Smooth muscle cell (in vitro differentiated cells): ENCODE results near the gene RAB31. TPM values are rescaled to one million over a fixed set of nuclear protein-coding genes. Genes with fewer than 3 reads are reported as not detected.
A peak's percentile ranks its signal among the peaks of the same experiment; 100 is the strongest.

Source experiments
- DNase-seq: peaks from one replicate; lab custom pipeline; 2025; ENCODE audit not compliant: unreplicated experiment; lab: John Stamatoyannopoulos, UW
- H2AFZ ChIP-seq: fragments of 200-600 bp; sonication (generic); 2 replicates; pipeline ENCODE4 v1.6.0; 2016; ENCODE audit warnings: antibody characterized with exemption, low read depth, mild to moderate bottlenecking
- H3F3A ChIP-seq: fragments of 200-600 bp; sonication (generic); 2 replicates; pipeline ENCODE4 v1.6.0; 2017; ENCODE audit warnings: antibody characterized with exemption, low read depth
- H3K27ac ChIP-seq: fragments of 200-600 bp; sonication (generic); 2 replicates; pipeline ENCODE4 v1.5.1; 2016; ENCODE audit warnings: low read depth, mild to moderate bottlenecking
- H3K27me3 ChIP-seq: fragments of 200-600 bp; sonication (generic); 2 replicates; pipeline ENCODE4 v1.6.1; 2016; ENCODE audit warnings: low read depth, mild to moderate bottlenecking
- H3K36me3 ChIP-seq: fragments of 200-600 bp; sonication (generic); 2 replicates; pipeline ENCODE4 v1.5.1; 2016; ENCODE audit warnings: low read depth
- H3K4me1 ChIP-seq: fragments of 200-600 bp; sonication (generic); 2 replicates; pipeline ENCODE4 v1.5.1; 2016; ENCODE audit warnings: low read depth
- H3K4me2 ChIP-seq: fragments of 200-600 bp; sonication (generic); 2 replicates; pipeline ENCODE4 v1.6.0; 2016; ENCODE audit warnings: mild to moderate bottlenecking
- H3K4me3 ChIP-seq: fragments of 200-600 bp; sonication (generic); 2 replicates; pipeline ENCODE4 v1.5.1; 2016; ENCODE audit warnings: mild to moderate bottlenecking
- H3K79me2 ChIP-seq: fragments of 200-600 bp; sonication (generic); 2 replicates; pipeline ENCODE4 v1.6.0; 2016; ENCODE audit warnings: low read depth, mild to moderate bottlenecking
- H3K9ac ChIP-seq: fragments of 200-600 bp; sonication (generic); 2 replicates; pipeline ENCODE4 v1.6.0; 2016; ENCODE audit warnings: low read depth
- H3K9me3 ChIP-seq: fragments of 200-600 bp; sonication (generic); replicated peaks from 2 replicates; pipeline ENCODE4 v1.5.1; 2016; ENCODE audit warnings: low read depth
- H4K20me1 ChIP-seq: fragments of 200-600 bp; sonication (generic); 2 replicates; pipeline ENCODE4 v1.6.0; 2016; ENCODE audit warnings: low read depth
- CTCF ChIP-seq: fragments of 200-600 bp; sonication (generic); IDR thresholded peaks from 2 replicates; pipeline ENCODE4 v1.5.1; 2017; ENCODE audit warnings: borderline replicate concordance, mild to moderate bottlenecking, antibody characterized with exemption; ENCODE audit not compliant: insufficient read depth, poor library complexity, severe bottlenecking
- WGBS: methylation state at CpG from one replicate; pipeline ENCODE4 v1.1.7; 2016; ENCODE audit warnings: low lambda C conversion rate; 5-methylcytosine and 5-hydroxymethylcytosine counted together
- polyA plus RNA-seq: library from polyadenylated mRNA; unstranded; fragments of >200 nt; fragmentation: Nextera tagmentation; extraction: Ambion mirVana; gene quantifications from 2 replicates; pipeline ENCODE4 v1.2.1, GENCODE V29; 2016
- total RNA-seq: library from RNA; depleted of rRNA; stranded (reverse); fragments of >200 nt; gene quantifications from 2 replicates; pipeline ENCODE4 v1.2.3, GENCODE V29; 2014

RAB31 gene
- total and polyA plus RNA-seq, 2 experiments from 2014 or later, result 116 to 414 TPM

- peaks cover 58% of the 10 kb centered on the region for H4K20me1 ChIP-seq
- no peaks in the 10 kb centered on the region for H3K9me3 ChIP-seq
- no peaks in the 10 kb centered on the region for H3K36me3 ChIP-seq
- peaks cover 51% of the 10 kb centered on the region for H3F3A ChIP-seq
- WGBS, result 96% methylated on average over 8 of the region's 8 CpGs
- H3K27ac ChIP-seq, result peak overlapping the region; percentile 97
- no peak overlapping the region for H2AFZ ChIP-seq
- H3K4me1 ChIP-seq, result peaks cover 31% of the 10 kb centered on the region
- DNase-seq, result no peak
- no peak for TF ChIP-seq CTCF
- no peak overlapping the region for H3K4me3 ChIP-seq
- peaks cover 73% of the 10 kb centered on the region for H3K79me2 ChIP-seq
- H3K9ac ChIP-seq, result no peak overlapping the region
- H3K4me2 ChIP-seq, result no peak overlapping the region
- H3K27me3 ChIP-seq, result no peaks in the 10 kb centered on the region
These were observed 30.3 kb downstream of the RAB31 start for GRCh38 chr18:9738266-9738969.

DNA sequence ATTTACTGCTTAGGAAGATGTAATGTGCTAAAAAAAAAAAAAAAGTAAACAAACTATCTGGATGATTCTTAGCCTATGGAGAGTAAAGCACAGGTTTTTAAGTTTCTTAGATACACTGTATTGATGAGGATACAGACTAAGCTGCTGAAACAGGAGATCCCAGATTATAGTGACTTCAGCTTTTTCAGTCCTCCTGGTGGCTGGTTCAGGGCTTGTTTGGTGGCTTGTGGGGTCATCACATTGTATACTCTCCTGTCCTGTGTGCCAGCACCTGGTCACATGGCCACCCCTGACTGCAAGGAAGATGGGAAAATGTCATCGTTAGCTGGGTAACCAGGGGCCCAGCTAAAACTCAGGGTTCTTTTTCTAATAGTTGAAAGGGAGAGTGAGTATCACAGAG, 31.4 kb downstream of the RAB31 start:
- Histone ChIP-seq H4K20me1 (peaks cover 49% of the 10 kb centered on the region), H3K9ac (peak overlapping the region; percentile 21), H3K27ac (peak overlapping the region; percentile 97), H3K4me3 (no peak overlapping the region), H2AFZ (no peak overlapping the region), H3K79me2 (peaks cover 71% of the 10 kb centered on the region), H3F3A (peaks cover 61% of the 10 kb centered on the region), H3K9me3 (no peaks in the 10 kb centered on the region), H3K27me3 (no peaks in the 10 kb centered on the region), H3K36me3 (no peaks in the 10 kb centered on the region), H3K4me1 (peaks cover 38% of the 10 kb centered on the region), H3K4me2 (no peak overlapping the region)
- DNase-seq, result no peak
- no peak for TF ChIP-seq CTCF
- 100% methylated on average over 1 of the region's 1 CpG for WGBS

DNA sequence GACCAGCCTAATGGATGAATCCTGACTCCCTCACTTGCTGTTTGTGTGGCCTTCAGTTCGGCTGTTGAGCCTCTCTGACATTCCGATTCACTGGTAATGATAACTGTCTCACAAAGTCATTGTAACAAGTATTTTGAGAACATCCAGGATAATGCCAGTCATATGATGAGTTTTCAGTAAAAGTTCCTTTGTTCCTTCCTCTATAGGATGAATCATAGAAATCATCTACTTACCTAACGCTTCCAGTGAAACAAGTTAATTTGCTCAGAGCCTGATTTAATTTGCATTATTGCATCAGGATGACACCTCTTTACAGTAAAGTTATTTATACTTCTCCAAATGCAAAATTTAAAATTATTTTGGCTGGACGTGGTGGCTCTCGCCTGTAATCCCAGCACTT, 32.0 kb downstream of the RAB31 start:
- Histone ChIP-seq H3K36me3 (no peaks in the 10 kb centered on the region), H3K4me1 (peaks cover 38% of the 10 kb centered on the region), H3K4me3 (no peak overlapping the region), H3K27ac (peak overlapping the region; percentile 97), H3K9ac (peak overlapping the region; percentile 21), H3K27me3 (no peaks in the 10 kb centered on the region), H3K4me2 (no peak overlapping the region), H3K9me3 (no peaks in the 10 kb centered on the region), H3F3A (peaks cover 62% of the 10 kb centered on the region), H3K79me2 (peaks cover 73% of the 10 kb centered on the region), H2AFZ (no peak overlapping the region), H4K20me1 (peaks cover 46% of the 10 kb centered on the region)
- TF ChIP-seq CTCF, result no peak
- DNase-seq, result no peak
- WGBS, result 75% methylated on average over 5 of the region's 5 CpGs

DNA sequence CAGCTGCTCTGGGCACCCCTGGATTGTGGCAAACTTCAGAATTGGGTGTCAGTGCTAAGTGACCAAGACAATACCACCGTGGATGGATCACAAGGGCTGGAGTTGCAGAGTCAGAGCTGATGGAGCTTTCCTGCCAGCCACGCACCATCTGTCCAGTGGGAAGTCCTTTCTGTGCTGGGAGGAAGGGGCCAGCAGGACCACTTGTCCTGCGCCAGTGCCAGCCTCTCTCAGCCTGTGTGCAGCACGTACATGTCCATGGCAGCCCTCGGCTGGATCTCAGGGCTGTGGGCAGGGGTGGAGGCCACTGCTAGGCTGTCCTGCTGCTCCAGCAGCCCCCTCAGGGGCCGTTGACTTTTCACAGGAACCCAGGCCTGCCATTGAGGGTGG, 33.3 kb downstream of the RAB31 start:
- H3K79me2 ChIP-seq, result peaks cover 73% of the 10 kb centered on the region
- no peaks in the 10 kb centered on the region for H3K27me3 ChIP-seq

More for the DNA sequence above, 33.3 kb downstream of the RAB31 start:
- Histone ChIP-seq H3K36me3 (no peaks in the 10 kb centered on the region), H3K4me2 (peak overlapping the region; percentile 83), H3F3A (peaks cover 59% of the 10 kb centered on the region), H3K4me1 (peaks cover 38% of the 10 kb centered on the region), H3K27ac (peak overlapping the region; percentile 97), H3K9me3 (no peaks in the 10 kb centered on the region), H3K4me3 (no peak overlapping the region), H4K20me1 (peaks cover 32% of the 10 kb centered on the region), H3K9ac (peak overlapping the region; percentile 68), H2AFZ (no peak overlapping the region)
- no peak for TF ChIP-seq CTCF
- DNase-seq, result no peak
- WGBS, result 69% methylated on average over 6 of the region's 6 CpGs
